HUES48 (cell line): Measurements from ENCODE around the gene ARHGAP24.

Experiments used
- H3K27ac ChIP-seq: one replicate; pipeline ENCODE4 v1.7.0; 2013; ENCODE audit warnings: low read depth, low read length, inconsistent platforms
- H3K27me3 ChIP-seq: 2 replicates; pipeline ENCODE4 v1.6.1; 2013; ENCODE audit warnings: mild to moderate bottlenecking, low read length; ENCODE audit not compliant: control insufficient read depth, insufficient read depth
- H3K36me3 ChIP-seq: 2 replicates; pipeline ENCODE4 v1.6.1; 2013; ENCODE audit warnings: low read length; ENCODE audit not compliant: control insufficient read depth, insufficient read depth
- H3K4me1 ChIP-seq: 2 replicates; pipeline ENCODE4 v1.6.1; 2013; ENCODE audit warnings: mild to moderate bottlenecking, low read length; ENCODE audit not compliant: control insufficient read depth, insufficient read depth
- H3K4me3 ChIP-seq: 2 replicates; pipeline ENCODE4 v1.5.1; 2013; ENCODE audit warnings: mild to moderate bottlenecking, low read depth, low read length
- H3K9ac ChIP-seq: 2 replicates; pipeline ENCODE4 v1.6.1; 2013; ENCODE audit warnings: mild to moderate bottlenecking, low read depth, low read length, moderate library complexity
- H3K9me3 ChIP-seq: 2 replicates; pipeline ENCODE4 v1.6.1; 2013; ENCODE audit warnings: low read length; ENCODE audit not compliant: control insufficient read depth, insufficient read depth

Gene ARHGAP24

GRCh38 chr4:85792376-85793232 is 317.7 kb downstream of the ARHGAP24 start:
- no peak overlapping the region for H3K27ac ChIP-seq
- no peak overlapping the region for H3K9ac ChIP-seq
- H3K27me3 ChIP-seq = no peaks in the 10 kb centered on the region
- no peaks in the 10 kb centered on the region for H3K36me3 ChIP-seq
- H3K4me3 ChIP-seq = no peak overlapping the region
- no peaks in the 10 kb centered on the region for H3K9me3 ChIP-seq
- no peaks in the 10 kb centered on the region for H3K4me1 ChIP-seq

- Histone ChIP-seq H3K9me3 (no peaks in the 10 kb centered on the region), H3K4me1 (no peaks in the 10 kb centered on the region), H3K9ac (no peak overlapping the region), H3K27me3 (no peaks in the 10 kb centered on the region), H3K36me3 (no peaks in the 10 kb centered on the region), H3K27ac (no peak overlapping the region), H3K4me3 (no peak overlapping the region)
Observed at GRCh38 chr4:85793233-85793585, 318.3 kb downstream of the ARHGAP24 start.

GRCh38 chr4:85798012-85798770 is 323.2 kb downstream of the ARHGAP24 start:
- Histone ChIP-seq H3K27me3 (no peaks in the 10 kb centered on the region), H3K27ac (no peak overlapping the region), H3K9ac (no peak overlapping the region), H3K4me3 (no peak overlapping the region), H3K9me3 (no peaks in the 10 kb centered on the region), H3K4me1 (no peaks in the 10 kb centered on the region), H3K36me3 (no peaks in the 10 kb centered on the region)

GRCh38 chr4:85803856-85804255 is 328.9 kb downstream of the ARHGAP24 start:
- H3K4me3 ChIP-seq = no peak overlapping the region
- no peaks in the 10 kb centered on the region for H3K9me3 ChIP-seq
- H3K4me1 ChIP-seq = peaks cover 17% of the 10 kb centered on the region
- H3K9ac ChIP-seq = no peak overlapping the region
- H3K36me3 ChIP-seq = no peaks in the 10 kb centered on the region
- H3K27me3 ChIP-seq = no peaks in the 10 kb centered on the region
- no peak overlapping the region for H3K27ac ChIP-seq

GRCh38 chr4:85805891-85806290 is 330.9 kb downstream of the ARHGAP24 start:
- no peak overlapping the region for H3K9ac ChIP-seq
- H3K9me3 ChIP-seq = no peaks in the 10 kb centered on the region
- H3K4me3 ChIP-seq = no peak overlapping the region
- H3K27ac ChIP-seq = no peak overlapping the region
- no peaks in the 10 kb centered on the region for H3K36me3 ChIP-seq
- peaks cover 25% of the 10 kb centered on the region for H3K4me1 ChIP-seq
- H3K27me3 ChIP-seq = no peaks in the 10 kb centered on the region

GRCh38 chr4:85806334-85806733 is 331.4 kb downstream of the ARHGAP24 start:
- Histone ChIP-seq H3K36me3 (no peaks in the 10 kb centered on the region), H3K9me3 (no peaks in the 10 kb centered on the region), H3K9ac (no peak overlapping the region), H3K4me3 (no peak overlapping the region), H3K27me3 (no peaks in the 10 kb centered on the region), H3K4me1 (peaks cover 25% of the 10 kb centered on the region), H3K27ac (no peak overlapping the region)

- H3K9me3 ChIP-seq = no peaks in the 10 kb centered on the region
- H3K4me1 ChIP-seq = peaks cover 25% of the 10 kb centered on the region
- no peak overlapping the region for H3K9ac ChIP-seq
- H3K4me3 ChIP-seq = no peak overlapping the region
- no peaks in the 10 kb centered on the region for H3K36me3 ChIP-seq
- no peak overlapping the region for H3K27ac ChIP-seq
- no peaks in the 10 kb centered on the region for H3K27me3 ChIP-seq
Observed at GRCh38 chr4:85807247-85807950, 332.4 kb downstream of the ARHGAP24 start.

GRCh38 chr4:85808104-85808503 is 333.2 kb downstream of the ARHGAP24 start:
- no peak overlapping the region; the same call in 1 of the 2 replicates for H3K4me3 ChIP-seq
- no peaks in the 10 kb centered on the region for H3K9me3 ChIP-seq
- no peaks in the 10 kb centered on the region for H3K36me3 ChIP-seq
- H3K9ac ChIP-seq = no peak overlapping the region
- peaks cover 25% of the 10 kb centered on the region for H3K4me1 ChIP-seq
- H3K27ac ChIP-seq = no peak overlapping the region
- H3K27me3 ChIP-seq = no peaks in the 10 kb centered on the region

- Histone ChIP-seq H3K27me3 (no peaks in the 10 kb centered on the region), H3K4me3 (no peak overlapping the region), H3K9me3 (no peaks in the 10 kb centered on the region), H3K4me1 (peaks cover 25% of the 10 kb centered on the region), H3K27ac (no peak overlapping the region), H3K9ac (no peak overlapping the region), H3K36me3 (no peaks in the 10 kb centered on the region)
Observed at GRCh38 chr4:85808864-85809263, 333.9 kb downstream of the ARHGAP24 start.

- Histone ChIP-seq H3K9me3 (no peaks in the 10 kb centered on the region), H3K27ac (no peak overlapping the region)
Observed at GRCh38 chr4:85812776-85813175, 337.8 kb downstream of the ARHGAP24 start.

More at GRCh38 chr4:85812776-85813175, 337.8 kb downstream of the ARHGAP24 start:
- Histone ChIP-seq H3K36me3 (no peaks in the 10 kb centered on the region), H3K9ac (no peak overlapping the region), H3K27me3 (no peaks in the 10 kb centered on the region), H3K4me1 (peaks cover 19% of the 10 kb centered on the region), H3K4me3 (no peak overlapping the region)
